GM18519 (cell line): ENCODE data around the gene SLC17A6.

Source experiments
- ATAC-seq: cut with Tn5 transposase; IDR thresholded peaks from one replicate; pipeline ENCODE4 v1.9.1; 2021; ENCODE audit warnings: mild to moderate bottlenecking, moderate library complexity; ENCODE audit not compliant: unreplicated experiment, low FRiP score

The SLC17A6 gene

DNA sequence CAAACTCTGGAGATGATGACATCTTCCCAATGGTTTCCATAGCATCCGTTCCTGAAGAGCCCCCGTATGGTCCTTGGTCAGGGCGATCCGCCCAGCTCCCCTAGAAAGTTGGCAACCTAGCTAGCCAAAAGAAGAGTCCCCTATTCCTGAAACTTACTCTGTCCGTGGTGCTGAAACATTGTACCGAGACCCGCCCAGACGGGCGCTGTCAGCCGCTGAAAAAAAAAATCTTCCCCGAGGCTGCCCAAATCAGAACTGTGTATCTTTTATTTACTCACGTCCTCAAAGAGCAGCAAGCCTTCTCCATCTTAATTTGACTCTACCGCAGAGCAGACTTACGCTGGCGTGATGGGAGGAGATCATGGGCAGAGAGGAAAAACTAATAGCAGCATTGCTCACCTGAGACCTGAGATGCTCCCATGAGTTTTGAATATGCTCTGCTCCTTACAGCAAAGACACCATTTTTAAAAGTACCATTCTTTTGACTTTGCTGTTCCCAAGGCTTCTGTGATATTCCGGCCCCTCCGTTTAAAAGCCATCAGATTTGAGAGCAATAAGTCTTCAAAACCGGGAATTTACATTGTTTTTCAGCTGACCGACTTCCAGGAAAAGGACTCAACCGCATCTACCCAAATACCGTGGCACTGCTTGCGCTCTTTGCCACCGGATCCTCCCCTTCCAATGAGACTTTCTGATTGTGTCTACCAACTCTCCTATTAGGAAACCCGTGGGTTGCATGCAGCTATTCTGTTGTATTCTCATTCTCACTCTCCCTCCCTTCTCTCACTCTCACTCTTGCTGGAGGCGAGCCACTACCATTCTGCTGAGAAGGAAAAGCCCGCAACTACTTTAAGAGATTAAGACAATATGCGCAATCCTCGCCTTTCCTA lies at the start of gene SLC17A6:
TSS of gene SLC17A6 (plus strand) at position 786 of the 890 bp plus-strand sequence. CDS start 153 bp downstream, outside the sequence.
- no peak for ATAC-seq

DNA sequence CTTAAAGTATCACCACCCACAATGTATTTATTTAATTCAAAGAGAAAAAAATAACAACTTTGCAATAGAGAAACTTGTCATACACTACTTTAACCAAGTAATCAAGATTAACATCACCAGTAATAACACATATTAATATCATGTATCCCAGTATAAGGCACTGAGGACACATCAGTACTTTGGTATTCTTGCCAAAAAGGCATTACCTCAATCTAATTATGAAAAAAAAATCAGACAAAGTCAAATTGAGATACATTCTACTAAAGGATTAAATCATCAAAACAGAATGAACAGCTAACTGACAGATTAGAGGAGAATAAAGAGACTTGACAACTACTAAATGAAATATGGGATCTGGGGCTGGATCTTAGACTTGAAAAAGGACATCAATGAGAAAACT lies 35.8 kb upstream of the SLC17A6 start:
- no peak for ATAC-seq

DNA sequence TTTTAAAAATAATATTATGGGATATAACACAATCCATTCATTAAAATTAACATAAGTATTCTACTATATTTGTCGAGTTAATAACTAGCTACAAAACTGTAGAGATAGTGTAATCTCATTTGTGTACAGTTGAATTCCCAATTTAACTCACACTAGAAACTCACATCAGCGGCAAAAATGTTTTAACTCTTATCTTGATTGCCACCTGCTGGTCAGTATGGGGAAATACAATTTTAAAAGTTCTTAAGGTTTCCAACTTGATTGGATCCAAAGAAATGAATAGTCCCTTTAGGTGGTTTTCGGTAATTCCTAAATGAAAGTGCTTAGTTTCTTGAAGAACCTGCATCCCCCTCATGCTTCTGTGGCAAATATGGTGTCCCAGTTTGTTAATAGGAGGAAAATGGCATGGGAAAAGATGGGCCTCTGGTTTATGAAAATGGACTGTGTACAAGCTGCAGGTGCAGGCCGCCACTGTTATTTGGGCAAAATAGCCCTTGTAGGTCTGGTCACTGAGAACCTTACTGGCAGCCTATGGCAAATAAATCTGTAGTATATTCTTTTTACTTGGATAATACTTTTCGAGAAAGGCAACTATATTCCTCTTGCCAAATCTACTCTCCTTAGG lies 33.7 kb upstream of the SLC17A6 start:
- no peak for ATAC-seq

DNA sequence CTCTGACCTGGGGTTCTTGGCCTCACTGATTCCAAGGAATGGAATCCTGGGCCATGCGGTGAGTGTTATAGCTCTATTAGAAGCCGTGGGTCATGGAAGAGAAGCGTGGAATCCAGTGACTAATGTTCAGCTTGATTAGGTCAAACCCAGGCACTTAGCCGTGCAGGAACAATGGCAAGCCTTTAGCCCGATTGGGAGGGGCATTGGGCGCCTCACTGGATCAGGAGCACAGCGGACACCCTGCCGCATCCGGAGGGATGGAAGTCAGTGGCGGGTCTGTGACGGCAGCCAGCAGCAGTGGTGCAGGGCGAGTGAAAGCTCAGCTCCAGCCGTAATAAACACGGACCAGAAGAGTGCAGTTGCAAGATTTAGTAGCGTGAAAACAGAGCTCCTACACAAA lies 20.5 kb upstream of the SLC17A6 start:
- ATAC-seq: no peak

DNA sequence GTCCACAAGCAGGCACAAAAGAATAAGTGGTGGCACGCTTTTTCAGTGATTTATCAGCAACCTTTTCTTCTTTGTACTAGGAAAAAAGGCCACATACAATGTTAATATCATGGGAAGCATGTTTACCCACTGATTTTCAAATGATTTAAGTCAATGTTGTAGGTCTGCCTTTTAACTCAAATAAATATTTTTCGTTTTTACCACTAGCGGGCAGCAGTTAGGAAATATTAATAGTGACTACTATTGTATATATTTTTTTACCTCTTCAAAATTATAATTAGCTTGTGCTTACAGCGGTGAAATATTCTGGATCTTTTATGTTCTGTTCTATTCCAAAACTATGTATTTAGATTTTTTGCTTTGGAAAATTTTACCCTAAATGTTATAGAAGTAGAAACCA lies 6.4 kb upstream of the SLC17A6 start:
- no peak for ATAC-seq

DNA sequence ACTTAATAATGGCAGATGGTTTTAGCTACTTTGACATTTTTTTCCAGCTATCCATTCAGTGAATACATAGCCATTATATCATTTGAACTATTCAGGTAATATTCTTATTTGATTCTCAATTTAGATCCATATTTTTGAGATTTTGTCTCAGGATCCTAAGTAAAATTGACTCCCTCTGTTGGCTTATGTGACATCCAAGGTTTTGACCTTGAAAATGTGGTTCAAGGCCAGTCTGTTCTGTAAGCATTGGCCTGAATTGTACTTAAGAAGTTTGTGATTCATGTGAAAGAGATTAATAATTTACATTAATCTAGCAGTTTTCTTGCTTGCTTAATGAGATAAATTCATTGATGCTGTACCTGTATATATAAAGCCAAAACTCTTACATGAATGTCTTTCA lies 1.6 kb upstream of the SLC17A6 start:
- no peak for ATAC-seq

DNA sequence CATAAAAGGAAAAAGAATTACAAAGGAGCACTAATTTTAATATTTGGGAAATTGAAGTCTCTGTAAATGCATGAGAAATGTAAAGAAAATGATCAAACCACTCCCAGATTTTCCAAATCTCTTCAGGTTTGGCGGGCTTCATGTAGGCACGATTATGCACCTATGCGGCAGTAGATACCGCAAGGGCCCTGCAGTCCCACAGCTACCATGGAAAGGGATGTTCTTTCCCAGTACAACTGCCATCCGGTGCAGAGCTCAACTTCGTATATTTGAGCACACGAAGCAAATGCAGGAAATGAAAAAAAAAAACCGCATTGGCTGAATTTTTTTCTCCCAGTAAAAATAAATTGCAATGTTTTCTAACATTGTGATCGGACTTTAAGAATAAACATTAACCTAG lies 1.4 kb downstream of the SLC17A6 start:
- no peak for ATAC-seq

DNA sequence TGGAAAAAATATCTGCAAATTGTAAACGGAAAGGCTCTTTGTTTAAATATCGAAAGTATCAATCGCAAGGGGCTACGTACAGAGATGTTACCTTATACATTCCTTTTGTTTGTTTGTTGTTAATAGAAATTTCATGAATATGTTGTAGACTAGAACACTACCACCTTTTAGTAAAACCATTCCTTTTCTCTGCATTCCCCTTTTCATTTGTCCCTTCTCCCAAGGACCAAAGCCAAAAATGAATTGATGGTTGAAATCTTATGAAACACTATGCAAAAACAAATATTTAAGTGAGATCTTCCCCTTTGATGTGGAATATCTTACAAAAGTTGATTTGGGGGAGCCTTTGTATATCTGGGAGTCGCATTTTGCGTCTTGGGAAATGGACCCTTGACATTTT lies 2.1 kb downstream of the SLC17A6 start:
- no peak for ATAC-seq

DNA sequence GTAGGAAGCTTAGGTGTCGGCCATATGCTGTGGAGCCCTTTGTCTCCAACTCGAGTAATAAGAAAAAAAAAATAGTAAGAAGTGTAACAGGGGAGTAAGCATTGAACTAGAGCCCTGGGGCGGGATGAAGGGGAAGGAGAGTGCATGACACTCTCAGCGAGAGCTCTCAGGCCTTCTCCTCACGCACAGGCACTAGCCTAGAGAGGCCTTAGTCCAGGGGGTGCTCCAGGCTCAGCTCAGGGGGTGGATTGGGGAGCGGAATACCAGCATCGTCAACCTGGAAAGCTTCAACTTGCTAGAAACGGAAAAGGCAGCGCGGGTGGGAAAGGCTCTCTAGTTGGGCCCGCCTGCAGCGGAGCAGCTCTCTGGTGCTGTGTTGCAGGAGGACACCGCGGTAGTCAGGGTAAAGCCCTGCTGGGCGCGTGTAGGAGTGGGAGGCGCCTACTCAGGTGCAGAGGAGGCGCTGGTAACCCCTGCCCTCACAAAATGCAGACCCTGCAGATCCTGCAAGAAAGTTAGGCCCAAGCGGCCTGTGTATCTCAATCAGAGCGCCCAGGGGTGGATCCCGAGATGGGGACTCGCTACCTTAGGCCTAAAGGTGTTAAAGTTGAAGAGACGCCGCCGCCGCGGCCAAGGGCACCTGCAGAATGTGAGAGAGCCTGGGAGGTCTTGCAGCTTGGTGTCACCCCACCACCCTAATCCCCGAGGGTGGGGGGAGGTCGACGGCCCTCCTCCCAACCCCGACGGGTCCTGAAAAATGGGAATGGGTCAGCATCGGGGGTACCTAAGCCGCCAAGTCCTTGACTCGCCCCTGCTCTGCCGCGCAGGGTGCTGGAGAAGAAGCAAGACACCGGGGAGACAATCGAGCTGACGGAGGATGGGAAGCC lies 2.8 kb downstream of the SLC17A6 start:
- ATAC-seq: no peak

DNA sequence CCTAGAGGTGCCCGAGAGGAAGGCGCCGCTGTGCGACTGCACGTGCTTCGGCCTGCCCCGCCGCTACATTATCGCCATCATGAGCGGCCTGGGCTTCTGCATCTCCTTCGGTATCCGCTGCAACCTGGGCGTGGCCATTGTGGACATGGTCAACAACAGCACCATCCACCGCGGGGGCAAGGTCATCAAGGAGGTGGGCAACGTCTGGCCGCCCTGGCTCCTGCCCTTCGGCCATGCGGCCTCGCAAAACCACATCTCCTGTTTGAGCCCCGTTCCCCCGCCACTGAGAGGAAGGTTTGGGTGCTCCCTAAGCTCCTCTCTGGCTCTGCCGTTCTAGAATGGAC lies 3.4 kb downstream of the SLC17A6 start:
- no peak for ATAC-seq

DNA sequence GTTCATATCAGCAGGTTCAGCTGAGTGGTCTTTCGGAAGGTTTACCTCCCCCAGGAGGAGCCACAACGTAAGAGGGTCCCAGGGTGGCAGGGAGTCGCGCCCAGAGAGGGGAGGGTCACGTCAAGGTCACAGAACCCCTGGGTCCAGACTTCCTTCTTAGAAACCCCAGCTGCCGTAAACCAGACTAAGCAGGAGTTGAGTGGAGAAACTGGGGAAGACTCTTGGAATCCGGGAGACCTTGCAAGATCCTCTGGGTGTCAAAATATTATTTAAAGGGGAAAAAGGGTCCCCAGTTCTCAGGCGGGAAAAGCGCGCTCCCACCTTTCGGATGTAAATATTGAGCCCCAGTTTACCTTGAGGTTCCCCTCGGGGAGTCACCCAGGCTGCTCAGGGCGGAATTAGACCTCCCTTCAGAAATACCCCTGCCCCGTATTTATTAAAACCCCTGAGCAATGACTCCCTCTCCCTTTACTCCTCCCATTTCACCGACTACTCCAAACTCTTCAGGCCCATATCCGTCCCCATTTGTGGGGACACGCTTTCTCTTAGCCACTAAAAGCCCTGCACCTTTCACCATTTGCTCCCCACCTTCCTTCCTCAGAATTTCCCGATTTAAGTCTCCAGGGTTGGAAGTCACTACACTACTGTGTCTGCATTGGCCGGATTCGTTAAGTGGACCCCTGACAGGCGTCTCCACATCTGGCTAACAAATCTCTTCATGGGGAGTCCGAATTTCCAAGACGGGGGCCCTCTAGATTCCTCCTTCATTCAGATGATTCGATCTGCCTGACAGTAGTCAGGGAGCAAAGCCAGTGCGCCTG lies 4.2 kb downstream of the SLC17A6 start:
- ATAC-seq: no peak

DNA sequence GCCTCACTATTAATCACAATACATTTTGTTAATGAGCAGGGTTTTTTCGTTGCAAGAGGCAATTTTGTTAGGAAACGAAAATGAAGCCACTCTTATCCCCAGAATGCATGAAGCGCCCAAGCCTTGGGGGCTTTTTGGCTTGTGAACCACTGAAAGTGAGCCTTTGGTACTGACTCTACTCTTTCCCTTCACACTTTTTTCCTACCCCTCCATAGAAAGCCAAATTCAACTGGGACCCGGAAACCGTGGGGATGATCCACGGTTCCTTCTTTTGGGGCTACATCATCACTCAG lies 4.8 kb downstream of the SLC17A6 start:
- ATAC-seq: no peak

DNA sequence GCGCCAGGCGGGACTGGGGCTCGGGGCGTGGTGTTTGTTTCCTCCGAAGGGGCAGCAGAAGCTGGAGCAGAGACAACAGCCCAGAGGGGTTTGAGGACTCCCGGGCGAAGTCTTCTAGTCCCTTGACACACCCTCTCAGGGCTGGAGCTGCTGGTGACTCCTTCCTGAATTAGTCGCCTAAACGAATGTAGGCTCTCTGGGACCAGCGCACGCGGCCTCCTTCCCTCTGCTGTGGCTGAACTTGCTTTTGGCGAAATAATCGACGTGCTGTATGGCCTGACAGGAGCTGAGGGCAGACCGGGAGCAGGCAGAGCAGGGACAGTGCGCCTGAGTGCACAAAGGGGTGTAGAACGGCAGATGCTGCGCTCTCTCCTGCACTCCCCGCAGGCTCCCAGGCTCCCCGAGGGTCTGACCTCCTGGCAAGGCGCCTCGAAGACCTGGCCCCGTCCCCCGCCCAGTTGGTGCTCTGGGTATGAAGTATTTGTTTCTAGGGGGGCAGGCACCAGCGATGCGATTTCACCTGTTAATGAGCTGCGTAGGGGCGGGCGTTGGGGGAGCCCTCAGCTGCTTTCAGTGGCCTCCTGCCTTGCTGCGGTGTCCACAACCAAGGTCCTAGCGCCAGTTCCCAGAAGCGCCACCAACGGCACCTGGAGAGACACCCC lies 5.3 kb downstream of the SLC17A6 start:
- ATAC-seq: no peak

DNA sequence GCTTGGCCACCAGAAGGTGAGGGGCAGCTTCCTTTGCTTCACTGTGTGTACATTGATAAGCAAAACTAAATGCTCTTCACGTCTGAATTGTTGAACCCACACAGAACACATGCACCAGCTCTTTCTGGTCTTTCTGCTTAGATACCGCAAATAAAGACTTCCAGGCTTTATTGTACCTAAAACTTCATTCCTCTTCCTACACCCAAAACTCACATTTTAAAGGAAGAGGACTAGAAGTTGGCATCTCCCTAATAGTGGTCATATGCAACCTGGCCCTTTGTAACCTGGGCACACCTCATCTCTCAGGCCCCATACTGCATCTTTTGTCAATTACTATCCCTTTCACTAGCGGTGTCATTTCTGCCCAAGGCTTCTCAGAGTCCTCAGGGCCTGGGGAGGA lies 5.9 kb downstream of the SLC17A6 start:
- no peak for ATAC-seq

DNA sequence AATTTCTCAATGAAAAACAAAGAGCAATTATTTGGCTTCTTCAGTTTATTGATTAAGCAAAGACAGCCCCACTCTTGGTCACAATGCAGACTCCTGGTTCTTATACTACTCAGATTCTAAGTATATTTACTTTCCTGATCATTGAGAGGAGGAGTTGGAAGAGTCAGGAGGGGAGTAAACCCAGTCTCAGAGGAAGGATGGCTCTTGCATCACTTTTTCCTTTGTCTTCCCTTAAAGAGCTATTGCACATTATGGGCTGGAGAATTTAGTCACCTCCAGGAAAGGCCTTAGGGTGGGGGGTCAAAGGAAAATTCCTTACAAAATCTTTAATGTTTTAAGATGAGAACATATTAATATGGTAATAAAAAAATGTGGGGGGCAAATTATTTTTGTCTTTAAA lies 8.1 kb downstream of the SLC17A6 start:
- no peak for ATAC-seq

DNA sequence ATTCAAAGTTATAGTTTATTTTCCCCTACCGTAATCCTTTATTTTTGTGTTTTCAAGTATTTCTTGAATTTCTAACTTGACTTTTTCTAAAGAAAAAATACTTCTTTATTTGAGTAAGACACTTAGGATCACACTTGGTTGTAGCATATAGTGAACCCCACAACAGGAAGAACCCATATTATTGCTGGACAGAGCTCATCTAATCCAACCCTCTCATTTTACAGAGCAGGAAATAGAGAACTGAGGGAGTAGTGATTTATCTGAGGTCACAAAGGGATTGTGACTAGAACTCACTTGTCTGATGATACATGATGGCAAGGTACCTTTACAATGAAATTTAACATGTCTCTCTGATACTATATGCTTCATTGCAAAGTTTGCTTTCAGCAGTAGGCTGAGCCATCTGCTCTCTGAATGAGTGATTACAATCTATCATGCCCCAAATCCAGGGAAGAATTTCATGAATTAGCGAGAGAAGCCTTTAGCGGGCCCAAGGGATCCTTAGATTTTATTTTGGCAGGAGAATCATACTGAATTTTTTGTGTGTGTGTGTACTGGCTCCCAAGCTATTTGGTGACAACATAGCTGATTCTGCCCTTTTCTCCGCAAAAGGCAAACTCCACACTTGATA lies 9.8 kb downstream of the SLC17A6 start:
- ATAC-seq: no peak

DNA sequence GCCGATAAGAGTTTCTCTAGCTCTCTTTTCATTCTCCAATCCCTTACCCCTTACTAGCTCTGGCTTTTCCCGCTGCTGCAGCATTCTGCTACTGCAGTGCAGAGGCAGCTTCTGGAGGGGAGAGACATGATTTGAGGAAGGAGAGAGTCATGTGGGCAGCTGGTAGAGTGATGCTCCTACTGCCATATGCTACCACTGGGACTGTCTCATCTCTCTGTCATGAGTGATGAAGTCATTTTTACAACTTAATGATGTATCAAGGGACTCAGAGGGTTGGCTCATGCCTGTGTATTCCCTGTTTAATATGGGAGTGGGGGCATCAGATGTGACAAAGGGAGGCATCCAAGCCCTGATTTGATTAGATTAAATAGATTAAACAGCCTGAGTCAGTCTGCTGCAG lies 11.3 kb downstream of the SLC17A6 start:
- ATAC-seq: no peak

DNA sequence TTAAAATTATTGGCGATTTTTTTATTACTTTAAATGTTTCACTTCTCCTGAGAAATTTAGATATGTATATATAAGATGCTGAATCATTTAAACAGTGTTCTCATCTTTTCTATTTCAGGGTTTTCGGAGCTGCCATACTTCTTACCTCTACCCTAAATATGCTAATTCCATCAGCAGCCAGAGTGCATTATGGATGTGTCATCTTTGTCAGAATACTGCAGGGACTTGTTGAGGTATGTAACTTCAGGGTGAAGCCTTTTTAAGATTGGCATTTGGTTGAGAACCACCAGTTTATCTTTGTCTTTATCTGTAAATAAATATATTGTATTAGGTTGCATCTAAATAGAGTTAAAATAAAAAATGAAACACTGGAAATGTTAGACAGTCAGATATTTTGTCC lies 21.1 kb downstream of the SLC17A6 start:
- ATAC-seq: no peak

DNA sequence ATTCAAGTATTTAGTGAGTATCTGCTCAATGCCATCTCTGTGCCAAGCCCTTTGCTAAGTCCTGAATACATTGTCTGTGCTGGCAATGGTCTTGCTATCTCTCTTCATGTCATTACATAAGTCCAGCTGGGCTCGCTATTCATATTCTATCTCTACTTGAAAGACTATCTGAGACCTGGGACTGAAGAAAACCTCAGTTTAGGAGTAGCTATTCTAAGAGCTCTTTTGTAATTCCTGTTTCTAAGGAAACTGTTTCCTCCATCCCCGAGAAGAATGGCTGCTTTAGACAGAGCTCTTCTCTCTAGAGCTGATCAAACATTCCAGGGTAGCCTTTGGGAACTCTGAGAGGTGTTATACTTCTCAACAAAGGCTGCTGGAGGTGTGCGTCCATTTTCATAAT lies 33.0 kb downstream of the SLC17A6 start:
- no peak for ATAC-seq

DNA sequence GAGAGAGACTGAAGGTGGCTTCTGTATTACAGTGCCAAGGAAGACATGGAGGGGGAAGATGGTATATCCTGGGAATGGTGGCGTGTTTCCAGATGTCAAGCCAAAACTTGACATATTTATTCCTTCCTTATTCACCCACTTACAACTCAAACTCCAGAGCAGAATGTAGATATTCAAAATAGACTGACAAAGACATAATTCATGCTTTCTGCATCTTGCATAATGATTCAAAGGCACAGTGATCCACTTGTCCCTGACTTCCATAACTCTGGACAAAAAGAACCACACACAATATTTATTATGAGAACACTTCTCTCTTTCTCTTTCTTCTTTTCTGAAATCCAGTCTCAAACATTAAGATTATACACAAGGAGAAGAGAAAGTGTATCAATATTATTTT lies 48.9 kb downstream of the SLC17A6 start:
- no peak for ATAC-seq
